Activated CD4-positive, alpha-beta T cell treated with anti-CD3 and anti-CD28 coated beads for 1 hour (primary cell): ENCODE measurements around the gene PMS1.
"Not testable (repeated sequence)": the region's sequence is repeated elsewhere in the genome, so short reads cannot be mapped to it uniquely, and the experiment has no call there.

ENCODE experiments used
- DNase-seq: peaks from one replicate; pipeline ENCODE4 v3.0.0-alpha.2; 2020

The PMS1 gene

DNA sequence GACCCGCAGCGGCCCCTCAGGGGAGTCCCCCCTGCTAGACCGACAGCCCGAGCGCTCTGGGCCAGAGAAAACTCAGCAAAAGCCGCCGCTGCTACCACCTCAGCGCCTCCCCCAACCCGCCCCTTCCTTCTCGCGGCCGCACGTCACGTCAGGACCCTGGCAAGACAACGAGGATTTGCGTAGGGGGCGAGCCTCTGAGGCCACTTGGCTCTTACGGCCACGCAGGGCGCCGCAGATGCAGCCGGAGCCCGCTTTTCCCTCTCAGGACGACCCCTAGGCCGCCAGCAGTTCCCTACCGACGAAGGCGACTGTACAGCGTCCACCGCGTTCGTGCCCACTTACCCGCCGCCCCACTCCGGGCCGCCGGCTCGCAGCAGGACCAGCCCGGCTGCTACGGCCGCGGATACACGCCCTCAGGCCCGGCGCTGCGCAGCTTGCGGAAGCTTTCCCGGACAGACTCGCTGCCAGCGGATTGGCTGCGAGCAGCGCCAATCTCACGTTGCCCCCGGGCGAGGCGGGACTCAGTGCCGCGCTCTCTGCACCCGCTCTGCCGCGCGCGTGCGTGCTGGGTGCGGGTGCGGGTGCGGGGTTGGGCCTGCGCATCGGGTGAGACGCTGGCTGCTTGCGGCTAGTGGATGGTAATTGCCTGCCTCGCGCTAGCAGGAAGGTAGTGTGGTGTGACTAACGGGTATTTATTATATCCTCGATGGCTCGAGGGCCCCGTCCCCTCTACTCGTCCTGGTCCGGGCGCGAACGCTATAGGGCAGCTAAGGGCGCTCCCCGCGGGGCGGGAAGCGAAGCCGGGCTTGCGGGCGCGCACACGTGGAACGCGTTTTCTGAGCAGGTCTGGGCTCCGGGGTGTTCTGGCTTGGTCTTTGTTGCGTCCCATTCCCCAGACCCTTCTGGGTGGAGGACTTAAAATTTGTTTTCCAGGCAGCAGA is at the start of gene PMS1, which contains the start of gene ORMDL1:
TSS of gene PMS1 (plus strand) at position 524 of the 941 bp plus-strand sequence. CDS start 7,360 bp downstream, outside the sequence.
TSS of gene ORMDL1 (minus strand) at position 413 of the 941 bp plus-strand sequence. CDS start 1,744 bp downstream, outside the sequence.
- peak; percentile 89 for DNase-seq

DNA sequence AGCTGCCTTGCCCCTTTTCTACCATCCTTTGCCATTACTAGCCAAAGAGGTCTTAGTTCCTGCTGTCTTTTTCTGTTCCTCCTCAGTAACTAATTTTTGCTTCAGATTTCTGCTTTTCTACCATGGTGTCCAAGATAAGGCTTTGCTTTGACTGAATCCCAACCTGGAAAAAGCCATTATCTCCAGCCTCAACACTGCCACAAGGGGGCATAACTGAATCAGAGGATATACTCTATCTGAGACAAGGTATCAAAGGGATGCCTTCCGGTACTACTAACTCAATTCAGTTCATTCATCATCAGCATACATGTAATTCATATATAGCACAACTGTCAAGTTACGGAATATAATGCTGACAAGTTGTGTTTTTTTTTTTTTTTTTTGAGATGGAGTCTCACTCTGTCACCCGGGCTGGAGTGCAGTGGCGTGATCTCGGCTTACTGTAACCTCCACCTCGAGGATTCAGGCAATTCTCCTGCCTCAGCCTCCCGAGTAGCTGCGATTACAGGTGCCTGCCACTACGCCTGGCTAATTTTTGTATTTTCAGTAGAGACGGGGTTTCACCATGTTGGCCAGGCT is 33.1 kb upstream of the PMS1 start:
- DNase-seq, result no peak

DNA sequence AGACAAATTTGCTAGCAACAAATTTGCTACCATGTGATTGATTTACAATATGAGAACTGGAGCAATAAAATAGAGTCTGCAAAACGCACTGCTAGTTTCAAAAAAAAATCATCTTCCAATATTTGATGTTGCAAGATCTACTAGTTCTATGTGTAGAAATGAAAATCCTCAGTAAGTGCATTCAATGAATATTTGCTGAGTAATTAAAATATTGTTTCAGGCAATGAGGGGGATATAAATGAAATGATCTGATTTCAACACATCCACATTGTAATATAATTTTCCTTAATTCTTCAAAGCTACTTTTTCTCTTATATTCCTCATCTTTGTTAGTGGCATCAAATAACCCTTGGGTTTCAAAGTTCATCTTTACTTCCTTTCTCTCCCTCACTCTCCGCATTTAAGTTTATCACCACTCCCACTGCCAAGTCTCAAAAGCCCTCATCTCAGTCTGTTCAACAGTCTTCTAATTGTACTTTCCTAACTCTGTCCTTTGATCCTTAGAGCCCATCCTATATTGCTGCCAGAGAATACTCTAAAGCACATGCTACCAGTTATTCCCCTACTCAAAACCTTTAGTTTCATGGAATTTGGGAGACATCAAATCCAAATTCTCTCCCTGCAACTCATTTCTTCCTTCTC is 27.8 kb upstream of the PMS1 start:
- no peak for DNase-seq

DNA sequence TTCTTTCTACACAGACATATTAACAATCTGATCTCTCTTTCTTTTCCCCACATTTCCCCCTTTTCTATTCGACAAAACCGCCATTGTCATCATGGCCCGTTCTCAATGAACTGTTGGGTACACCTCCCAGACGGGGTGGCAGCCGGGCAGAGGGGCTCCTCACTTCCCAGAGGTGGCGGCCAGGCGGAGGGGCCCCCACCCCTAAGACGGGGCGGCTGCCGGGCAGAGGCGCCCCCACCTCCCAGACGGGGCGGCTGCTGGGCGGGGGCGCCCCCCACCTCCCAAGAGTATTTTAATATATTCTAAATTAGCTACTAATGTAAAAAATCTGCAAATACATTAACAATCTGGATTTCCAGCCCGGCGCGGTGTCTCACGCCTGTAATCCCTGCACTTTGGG is 24.1 kb upstream of the PMS1 start:
- DNase-seq, result not testable (repeated sequence)

DNA sequence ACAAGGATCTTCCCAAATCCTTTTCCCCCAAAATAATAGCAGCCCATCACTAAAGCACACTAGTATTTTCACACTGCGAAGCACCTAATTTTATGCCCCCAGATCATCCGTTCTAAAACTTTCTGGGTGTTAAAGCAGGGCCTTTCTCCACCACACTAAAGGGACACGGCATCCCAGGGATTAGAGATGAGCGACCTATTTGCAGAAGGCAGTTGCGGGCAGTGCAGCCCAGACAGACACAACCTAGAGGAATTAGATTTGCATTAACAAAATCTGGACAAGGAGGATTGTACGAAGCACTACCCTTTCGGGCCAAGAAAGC is 22.1 kb upstream of the PMS1 start:
- DNase-seq, result no peak

DNA sequence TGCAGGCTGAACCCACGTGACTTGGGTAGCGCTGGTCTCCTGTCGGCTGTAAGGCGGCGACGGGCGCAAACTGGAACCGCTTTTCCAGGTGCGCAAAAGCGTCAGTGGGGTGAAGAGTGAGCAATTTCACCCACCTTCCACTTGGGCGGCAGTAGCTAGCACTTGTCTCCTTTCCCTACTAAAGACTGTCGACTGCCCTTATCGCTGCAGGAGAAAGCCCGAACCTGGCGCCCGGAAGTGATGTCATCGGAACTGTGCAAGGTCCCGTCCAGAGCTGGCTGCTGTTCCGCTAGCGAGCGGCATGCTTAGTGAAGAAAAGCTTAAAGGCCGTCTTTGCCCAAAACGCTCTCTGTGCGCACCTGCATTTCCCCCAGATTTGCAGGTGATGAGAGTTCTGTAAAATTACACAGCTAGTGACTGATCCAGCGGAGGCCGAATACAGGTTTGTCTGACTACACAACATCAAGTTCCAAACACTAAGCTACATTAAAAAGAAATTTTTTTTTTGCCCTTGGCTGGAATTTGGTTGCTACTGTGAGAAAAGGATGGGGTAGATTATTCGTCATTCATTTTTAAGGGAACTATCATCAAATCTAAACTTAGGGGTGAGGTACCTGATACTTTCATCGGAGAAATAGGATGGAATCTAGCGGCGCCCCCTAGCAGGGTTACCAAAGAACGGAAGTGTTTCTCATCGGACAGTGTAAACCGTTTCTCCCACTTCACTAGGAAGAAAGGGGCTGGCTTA is 21.5 kb upstream of the PMS1 start, which contains the start of gene OSGEPL1:
TSS of gene OSGEPL1 (minus strand) at position 242 of the 748 bp plus-strand sequence. CDS start 1,152 bp downstream, outside the sequence.
- peak; percentile 88 for DNase-seq

DNA sequence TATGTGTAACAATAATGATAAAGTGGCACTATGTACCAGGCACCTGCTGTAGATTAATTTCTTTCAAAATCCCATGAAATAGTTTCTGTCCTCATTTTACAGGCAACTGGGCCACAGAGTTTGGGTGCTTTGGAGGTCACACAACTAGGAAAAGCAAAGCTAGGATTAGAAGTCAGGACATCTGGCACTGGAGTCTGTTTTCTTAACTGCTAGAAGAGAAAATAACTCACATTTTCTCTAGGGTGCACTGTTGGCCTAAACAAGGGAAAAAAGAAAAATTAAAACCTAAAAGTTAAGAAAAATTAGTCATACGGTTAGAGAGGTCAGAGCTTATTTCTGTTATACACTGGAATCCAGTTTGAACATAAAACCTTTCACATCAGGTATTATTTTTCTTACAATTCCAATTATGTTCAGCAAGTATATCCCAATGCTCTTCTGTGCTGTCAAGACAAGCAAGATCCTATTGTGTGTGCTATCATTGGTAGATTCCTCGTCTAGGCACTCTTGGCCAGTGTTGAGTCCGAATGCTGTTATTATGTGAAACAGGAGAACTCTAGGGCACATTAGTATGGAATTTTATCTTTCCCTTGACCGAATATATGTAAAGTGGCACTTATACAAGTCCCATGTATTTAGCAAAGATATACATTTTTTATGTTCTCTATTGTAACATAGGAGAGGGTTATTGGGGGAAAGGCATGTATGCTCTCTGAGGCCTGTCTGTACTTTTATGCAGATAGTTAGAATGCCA is 20.2 kb upstream of the PMS1 start:
- DNase-seq, result no peak

DNA sequence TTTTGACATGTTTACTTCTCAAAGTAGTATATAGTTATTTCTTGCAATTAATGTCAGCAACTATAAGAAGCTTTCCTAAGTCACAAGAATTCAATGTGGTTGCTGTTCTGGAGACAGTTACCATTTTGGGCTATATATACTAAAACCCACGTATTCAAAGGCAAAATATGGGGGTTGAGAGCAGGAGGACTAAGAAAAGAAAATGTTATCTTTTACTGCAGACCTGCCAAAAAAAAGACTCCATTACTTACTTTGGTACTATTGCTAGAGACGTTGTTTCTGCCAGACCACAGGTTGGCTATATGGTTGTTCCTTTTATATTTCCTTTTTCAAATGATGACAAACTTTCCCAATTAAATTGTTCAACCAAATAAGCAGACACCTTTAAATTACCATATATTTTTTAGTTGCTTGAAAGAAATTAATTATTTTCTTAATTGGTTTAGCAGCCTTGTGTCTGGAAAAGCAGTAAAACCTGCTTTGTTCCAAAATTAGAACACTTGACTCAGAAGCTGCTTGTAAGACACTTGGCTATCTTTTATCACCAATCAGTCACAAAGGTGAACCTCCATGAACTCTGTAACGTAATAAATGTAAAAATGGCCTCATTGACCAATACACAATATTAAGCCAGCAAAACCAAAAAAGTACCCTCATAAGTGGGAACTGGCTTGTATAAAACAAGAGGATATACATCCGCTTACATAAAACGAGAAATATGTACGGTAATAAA is 13.5 kb upstream of the PMS1 start:
- no peak for DNase-seq

DNA sequence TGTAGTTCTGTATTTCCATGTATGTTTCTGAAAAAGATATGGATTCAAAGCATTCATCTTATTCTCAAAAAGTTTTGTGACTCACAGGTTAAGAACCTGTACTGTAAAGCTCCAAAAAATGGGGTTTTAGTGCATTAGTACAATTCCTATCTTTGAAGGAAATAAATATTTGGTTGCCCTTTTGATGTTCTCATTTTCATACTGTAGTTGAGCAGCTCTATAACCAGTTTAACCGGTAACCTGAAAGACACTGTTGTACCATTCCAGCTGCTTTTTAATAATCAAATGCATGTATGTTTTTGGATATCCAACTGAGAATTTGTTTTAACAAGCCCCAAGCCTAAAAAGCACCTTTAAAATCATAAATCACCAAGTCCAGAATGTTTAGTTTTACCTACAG is 12.0 kb upstream of the PMS1 start:
- no peak for DNase-seq

DNA sequence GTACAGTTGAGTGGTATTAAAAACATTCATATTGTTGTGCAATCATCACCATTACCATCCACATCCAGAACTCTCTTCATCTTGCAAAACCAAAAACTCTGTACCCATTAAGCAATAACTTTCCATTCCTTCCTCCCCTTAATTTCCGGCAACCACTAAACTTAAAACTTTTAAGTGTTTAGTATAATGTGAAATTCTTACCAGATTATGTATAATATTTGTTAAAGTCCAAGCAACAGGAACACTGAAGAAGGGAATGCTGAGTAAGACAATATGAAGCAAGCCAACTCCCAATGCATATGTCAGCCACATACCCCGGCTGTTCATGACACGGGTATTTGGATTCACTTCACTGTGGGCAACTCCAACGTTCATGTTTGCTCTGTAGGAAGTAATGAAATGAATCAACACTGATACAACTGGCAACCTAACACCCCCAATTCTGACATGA is 2.0 kb upstream of the PMS1 start:
- no peak for DNase-seq

DNA sequence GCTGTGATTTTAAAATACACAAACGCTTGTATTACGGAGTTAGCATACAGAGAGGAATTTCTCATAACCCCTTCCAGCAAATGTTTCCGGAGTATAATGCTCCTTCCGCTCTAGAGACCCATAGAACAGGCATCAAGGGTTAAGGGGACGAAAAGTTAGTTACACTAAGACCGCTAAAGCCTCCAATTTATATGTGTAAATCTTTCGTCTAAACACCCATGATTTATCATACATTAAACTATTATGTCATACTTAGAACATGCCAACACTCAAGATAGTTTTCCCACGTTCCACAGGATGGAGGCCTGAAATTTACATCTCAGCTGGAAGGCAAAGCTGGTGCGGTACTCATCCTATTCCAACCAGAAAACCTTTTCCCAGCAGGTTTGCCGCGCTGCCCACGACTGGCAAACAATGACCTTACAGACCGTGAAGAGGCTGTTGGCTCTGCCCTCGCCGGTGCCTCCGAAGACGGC is 761 bp upstream of the PMS1 start:
- DNase-seq, result no peak

DNA sequence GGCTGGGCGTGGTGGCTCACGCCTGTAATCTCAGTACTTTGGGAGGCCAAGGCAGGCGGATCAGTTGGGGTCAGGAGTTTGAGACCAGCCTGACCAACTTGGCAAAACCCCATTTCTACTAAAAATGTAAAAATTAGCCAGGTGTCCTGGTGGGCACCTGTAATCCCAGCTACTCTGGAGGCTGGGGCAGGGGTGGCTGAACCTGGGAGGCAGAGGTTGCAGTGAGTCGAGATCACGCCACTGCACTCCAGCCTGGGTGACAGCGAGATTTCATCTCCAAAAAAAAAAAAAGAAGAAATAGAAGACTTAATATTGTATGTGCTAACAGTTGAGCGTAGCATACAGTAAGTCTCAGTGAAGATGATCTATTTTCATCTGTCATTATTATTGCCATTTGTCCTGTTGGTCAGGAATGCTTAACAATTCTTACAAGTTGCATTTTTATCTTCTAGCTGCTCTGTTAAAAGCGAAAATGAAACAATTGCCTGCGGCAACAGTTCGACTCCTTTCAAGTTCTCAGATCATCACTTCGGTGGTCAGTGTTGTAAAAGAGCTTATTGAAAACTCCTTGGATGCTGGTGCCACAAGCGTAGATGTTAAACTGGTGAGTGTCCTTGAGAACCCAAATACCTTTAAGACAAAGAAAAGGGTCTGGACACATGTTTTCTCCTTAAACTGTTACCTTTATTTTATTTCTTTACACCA is 7.2 kb downstream of the PMS1 start:
- DNase-seq, result no peak

DNA sequence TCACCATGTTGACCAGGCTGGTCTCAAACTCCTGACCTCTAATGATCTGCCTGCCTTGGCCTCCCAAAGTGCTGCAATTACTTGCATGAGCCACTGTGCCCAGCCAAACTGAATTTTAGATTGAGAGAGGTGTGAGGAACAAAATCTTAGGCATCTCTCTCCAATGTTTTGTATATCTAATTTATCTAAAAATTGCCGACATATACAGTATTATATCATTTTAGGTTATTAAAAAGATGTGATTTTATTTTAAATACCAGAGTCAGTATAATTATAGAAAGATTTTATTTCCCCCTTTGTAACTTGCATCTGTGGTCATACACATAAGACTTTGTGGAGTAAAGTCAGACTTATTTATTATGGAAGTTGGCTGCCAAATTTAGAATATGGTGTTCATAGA is 10.1 kb downstream of the PMS1 start:
- DNase-seq, result no peak

DNA sequence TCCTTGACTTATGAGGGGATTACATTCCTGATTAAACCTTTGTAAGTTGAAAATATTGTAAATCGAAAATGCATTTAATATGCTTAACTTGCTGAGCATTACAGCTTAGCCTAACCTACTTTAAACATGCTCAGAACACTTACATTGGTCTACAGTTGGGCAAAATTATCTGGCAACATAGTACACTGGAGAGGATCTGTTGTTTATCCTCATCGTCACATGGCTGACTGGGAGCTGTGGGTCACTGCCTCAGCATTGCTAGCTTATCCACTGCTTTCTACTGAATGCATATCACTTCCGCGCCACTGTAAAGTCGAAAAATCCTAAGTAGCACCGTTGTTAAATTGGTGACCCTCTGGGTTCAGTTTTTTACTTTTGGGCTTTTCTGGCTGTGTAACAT is 13.7 kb downstream of the PMS1 start:
- no peak for DNase-seq

DNA sequence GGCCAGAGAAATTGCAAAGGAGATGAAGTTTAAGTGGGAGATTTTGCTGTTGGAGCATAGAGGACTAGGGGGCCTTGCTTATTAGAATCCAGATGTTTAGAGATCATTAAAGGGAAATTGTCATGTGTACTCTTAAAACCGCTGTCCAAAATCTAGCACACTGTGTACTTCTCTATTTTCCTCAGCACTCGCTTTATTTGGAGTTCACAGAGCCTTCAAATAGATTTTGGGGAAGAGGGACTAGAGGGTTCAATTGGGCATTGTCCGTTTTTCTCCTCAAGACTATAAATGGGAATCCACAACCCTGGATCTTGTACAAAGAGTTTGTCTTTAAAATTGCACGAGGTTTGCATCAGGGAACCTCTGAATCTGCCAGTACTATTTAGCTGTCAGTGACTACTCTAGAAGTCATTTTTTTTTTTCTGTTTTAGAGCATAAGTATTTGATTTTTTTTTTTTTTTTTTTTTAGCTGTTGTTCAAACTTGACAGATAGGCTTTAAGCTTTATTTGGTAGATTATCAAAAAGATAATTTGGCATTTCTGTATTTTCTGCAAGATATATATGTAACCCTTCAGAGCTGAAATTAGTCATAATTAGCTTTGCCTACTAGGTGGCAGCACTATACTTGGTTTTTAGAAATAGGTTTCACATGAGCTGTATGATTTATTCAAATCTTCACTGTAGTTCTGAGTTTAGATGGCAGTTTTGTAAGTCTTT is 14.2 kb downstream of the PMS1 start:
- DNase-seq, result no peak

DNA sequence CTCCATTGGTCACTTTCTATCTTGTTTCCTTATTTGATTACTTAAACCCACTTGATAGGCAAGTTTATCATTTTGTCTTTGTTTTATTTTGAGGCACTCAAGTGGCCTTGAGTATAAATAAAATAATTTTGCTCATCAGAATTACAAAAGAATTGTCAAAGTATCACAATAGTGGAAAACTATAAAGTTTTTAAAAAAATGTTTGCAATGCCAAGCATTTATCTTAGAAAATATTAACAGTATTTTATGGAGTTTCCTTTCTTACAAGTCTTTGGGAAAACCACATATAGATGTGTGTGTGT is 14.7 kb downstream of the PMS1 start:
- DNase-seq, result no peak

DNA sequence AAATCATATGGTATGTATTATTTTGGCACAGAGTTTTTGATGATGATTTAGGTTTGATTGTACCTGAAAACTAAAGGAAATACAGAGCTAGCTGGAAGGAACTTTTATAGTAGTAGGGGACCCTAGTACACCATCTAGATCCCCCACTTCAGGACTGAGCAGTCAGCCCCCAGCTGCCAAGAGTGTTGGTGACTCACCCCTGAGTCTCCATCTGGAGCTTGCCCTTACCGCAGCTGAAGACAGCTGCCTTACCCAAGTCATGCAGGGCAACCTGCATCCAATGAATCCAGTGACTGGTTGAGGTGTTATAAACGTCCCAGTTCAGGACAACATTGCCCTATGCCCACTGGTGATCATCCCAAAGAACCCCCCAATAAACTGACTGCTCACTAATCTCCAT is 15.3 kb downstream of the PMS1 start:
- DNase-seq, result no peak

DNA sequence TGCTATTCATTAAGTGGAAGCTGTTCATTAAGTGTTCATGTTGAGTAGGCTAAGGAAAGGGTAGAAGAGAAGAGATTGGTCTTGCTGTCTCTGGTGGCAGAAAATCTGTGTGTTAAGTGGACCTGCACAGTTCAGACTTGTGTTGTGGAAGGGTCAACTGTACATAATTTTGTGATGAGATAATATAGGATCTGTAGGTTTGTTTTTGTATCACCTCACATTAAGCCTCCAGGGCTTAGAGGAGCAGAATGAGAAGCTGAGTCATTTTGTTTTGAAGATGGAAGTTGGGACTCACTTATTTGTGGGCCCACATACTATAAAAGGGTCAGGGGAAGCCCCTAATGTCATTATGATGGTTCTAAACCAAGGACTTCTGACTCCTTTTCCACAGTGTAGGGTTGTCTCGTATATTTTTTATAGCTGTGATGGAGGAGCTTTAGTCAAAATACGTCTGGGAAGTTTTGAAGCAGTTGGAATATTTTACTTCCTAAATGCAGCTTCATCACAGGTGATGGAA is 18.2 kb downstream of the PMS1 start:
- no peak for DNase-seq

DNA sequence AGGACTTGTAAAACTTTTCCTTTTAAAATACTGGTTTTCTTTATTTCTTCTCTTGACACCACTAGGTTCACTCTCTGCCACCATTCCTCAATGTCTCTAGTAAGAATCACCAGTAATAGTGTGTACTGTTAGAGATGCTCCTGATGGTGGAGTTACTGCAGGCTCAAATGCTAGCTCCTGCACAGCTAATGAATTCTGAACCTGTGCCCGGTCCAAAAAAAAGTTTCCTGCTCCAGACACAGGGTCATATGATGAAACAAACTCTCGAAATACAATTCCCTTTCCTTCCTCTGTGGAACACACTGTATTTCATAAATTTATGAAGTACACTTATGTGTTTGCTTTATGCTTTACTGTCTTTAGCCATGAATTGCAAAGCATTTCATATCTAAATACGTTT is 19.2 kb downstream of the PMS1 start:
- DNase-seq, result no peak
